HPDE6-E6E7 (cell line): ENCODE measurements around the gene HOMER1.

Source experiments
- DNase-seq: peaks from one replicate; pipeline ENCODE4 v3.0.0; 2011; ENCODE audit warnings: missing footprints; ENCODE audit errors: extremely low spot score

HOMER1 gene

DNA sequence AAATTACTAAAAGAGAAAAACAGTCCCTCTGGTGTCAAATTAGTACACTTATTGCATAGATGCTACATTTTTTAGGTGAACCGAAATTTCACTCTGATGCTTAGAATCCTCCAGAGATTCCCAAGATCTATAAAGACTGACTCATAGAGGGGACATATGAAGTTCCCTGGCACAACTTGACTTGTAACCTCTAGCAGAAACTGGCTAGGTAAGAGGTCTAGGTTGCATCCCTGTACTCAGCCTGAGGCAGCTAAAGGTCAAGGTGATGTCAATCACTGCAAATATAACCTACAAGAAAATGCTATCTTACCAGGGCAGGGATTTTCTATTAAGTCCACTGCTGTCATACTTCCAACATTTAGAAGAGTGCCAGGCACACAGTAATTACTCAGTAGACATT lies 24.2 kb downstream of the HOMER1 start:
- DNase-seq: no peak

DNA sequence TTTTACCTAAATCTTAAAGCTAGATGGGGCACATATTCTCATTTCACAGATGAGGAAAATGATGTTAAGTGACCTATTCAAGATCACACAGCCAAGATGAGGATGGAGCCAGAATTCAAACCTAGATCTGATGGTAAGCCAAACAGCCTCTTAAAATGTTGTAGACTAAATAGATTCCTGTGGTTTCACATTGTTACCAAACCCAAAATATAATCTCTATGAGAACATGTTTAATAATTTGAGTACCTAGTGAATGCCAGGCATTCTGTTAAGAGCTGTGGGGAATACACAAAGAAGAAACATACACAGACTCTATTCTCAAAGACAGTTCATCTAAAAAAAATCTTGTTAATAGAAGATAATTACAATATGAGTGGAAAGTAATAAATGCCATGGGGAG lies 25.2 kb downstream of the HOMER1 start:
- no peak for DNase-seq

DNA sequence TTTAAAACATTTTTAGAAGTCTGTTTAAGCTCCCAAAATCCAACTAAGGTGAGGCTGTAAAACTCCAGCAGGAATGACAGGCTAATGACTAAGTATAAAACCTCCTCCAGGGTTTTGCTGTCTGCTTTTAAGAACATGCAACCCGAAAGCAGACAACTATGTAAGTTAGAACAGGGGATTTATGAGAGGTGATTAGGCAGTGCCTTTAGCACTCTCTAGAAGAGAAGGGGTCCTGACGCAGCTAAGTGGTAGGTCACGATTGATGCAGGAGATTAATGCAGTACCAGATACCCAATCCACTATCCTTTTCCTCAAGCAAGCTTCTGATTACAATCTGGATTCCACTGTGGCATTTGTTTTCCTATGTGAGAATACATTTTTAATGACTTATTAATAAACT lies 25.9 kb downstream of the HOMER1 start:
- no peak for DNase-seq

- DNase-seq: no peak
Observed at GRCh38 chr5:79487251-79487650, 26.7 kb downstream of the HOMER1 start.

DNA sequence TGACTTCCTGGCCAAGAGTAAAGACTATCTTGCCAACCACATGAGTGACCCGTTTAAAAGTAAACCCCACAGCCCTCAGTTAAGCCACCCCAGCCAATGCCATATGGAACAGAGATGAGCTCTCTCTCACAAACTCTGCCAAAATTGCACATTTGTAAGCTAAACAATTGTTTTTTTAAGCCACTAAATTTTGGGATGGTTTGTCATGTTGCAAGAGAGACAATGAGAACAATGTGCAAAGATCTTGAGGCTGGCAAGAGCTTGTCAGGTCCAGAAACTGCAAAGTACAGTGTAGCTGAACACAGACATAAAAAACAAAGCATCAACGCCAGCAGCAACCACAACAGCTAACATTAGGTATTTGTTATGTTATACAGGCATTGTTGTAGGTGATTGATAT lies 27.8 kb downstream of the HOMER1 start:
- DNase-seq: no peak

GRCh38 chr5:79484731-79485130 lies 29.2 kb downstream of the HOMER1 start:
- no peak for DNase-seq

DNA sequence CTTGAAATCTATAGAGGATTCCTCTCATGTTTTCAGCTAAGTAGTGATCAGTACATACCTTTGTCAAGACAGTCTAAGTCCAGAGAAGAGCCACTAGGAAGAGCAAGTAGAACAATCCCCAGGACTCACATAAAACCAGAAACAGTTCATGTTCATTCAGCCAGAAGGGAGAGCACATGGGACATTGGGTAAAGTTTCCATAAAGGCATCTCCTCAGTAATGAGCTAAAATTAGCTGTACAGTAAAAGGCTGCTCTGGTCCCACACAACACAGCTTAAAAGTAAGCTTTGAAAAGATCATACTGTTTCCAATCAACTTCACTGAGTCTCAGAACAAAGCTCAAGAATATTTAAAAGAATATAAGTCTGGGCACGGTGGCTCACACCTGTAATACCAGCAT lies 32.4 kb downstream of the HOMER1 start:
- DNase-seq: no peak

DNA sequence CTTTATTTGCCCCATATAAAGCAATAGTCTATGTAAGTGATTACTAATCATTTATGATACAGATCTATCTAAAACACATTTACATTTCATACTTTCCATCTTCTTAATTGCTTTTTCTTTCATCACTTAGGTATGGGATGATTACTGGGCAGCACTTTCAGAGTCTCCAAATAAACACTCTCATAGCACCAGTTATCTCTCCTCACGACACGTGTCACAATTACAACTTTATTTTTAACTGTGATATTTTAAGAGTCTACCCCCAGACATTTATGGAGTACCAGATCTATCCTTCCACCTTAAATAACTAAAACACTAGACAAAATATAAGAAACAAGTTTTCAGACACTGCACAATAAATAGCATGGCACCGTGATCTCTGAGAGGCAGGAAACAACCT lies 32.9 kb downstream of the HOMER1 start:
- DNase-seq: no peak

GRCh38 chr5:79475152-79475466 lies 38.8 kb downstream of the HOMER1 start:
- no peak for DNase-seq

- no peak for DNase-seq
Observed at GRCh38 chr5:79474367-79475151, 39.4 kb downstream of the HOMER1 start.

GRCh38 chr5:79471556-79471955 lies 42.4 kb downstream of the HOMER1 start:
- no peak for DNase-seq

- peak; percentile 28 for DNase-seq
Observed at GRCh38 chr5:79464695-79465332, 49.1 kb downstream of the HOMER1 start.

GRCh38 chr5:79464278-79464677 lies 49.7 kb downstream of the HOMER1 start:
- DNase-seq: no peak

DNA sequence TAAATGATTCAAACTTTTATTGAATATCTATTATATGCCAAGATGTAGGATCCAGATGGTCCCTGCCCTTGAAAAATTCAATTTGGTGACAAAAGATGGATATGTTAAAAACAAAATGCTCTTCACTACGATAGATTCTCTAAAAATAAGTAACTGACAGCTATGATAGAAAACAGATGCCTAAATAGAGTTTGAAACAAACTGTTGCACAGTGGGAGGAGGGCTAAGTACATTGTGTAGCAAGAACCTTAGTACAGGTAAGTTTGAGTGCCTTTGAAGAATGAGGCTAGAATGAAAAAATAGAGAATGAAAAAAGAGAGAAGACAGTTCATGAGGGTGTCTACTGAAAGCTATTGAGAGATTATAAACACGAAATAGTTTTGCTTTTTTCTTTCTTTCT lies 54.3 kb downstream of the HOMER1 start:
- DNase-seq: no peak

DNA sequence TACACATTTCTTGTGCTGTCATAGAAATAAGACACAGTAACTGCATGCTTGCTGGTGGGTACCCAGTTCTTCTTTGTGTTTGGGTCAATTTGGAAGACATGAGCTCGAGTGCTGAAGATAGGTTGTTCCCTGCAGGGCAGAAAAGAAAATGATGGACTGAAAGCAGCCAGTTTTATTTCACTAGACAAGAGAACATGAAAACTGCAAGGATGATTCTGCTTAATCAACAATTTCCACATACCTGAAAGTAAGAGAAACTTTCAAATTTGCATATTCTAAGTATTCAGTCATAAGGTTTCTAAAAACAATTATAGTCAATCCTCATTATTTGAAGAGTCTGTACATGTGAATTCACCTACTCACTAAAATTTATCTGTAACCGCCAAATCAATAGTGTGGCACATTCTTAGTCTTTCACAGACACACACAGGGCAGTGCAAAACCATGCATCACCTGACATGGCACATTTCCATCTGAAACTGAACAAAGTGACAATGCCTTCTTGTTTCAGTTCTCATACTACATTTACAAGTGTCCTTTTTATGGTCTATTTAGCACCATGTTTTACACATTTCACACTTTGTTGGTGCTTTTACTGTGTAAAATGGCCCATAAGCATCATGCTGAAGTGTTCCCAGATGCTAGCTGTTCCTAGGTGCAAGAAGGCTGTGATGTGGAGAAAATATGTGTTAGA lies 56.9 kb downstream of the HOMER1 start:
- DNase-seq: no peak

- no peak for DNase-seq
Observed at GRCh38 chr5:79456400-79456799, 57.5 kb downstream of the HOMER1 start.

- no peak for DNase-seq
Observed at GRCh38 chr5:79454043-79454442, 59.9 kb downstream of the HOMER1 start.

DNA sequence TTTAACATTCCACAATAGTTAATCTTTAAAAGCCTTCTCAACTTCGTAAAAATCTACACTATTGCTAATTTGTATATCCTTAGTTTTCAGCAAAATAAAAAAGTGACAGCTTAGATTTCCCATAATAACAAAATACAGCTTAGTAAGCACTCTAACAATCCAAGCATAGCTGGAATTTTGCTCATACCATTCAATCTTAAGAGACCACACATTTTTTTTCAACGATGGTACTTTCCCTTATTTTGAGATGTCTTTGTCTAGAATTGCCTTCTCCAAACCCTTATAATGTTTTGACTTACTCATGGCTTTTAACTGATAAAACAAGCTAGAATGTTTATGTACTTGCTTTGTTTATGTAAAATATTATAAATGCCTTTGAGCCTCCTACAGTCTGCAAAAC lies 65.6 kb downstream of the HOMER1 start:
- no peak for DNase-seq

- no peak for DNase-seq
Observed at GRCh38 chr5:79436821-79437220, 77.1 kb downstream of the HOMER1 start.

GRCh38 chr5:79436224-79436623 lies 77.7 kb downstream of the HOMER1 start:
- DNase-seq: no peak

- DNase-seq: no peak
Observed at GRCh38 chr5:79430196-79430595, 83.7 kb downstream of the HOMER1 start.

DNA sequence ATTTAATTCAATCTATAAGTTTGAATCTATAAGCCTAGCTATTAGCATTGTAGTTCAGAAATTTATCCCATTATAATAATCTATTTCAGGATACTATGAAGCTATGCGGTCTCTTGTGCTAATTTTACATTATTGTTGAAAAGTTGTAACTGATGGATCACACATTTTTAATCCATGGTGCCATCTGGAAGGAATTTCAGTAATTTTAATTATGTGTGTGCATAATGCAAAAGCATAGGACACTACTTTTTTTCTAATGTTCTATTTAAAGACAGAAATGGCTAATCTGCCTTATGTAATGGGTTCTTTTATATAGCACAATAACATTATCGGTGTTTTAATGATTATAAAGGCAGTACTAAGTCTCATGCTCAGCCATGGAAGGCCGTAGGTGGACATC lies 90.6 kb downstream of the HOMER1 start:
- no peak for DNase-seq

DNA sequence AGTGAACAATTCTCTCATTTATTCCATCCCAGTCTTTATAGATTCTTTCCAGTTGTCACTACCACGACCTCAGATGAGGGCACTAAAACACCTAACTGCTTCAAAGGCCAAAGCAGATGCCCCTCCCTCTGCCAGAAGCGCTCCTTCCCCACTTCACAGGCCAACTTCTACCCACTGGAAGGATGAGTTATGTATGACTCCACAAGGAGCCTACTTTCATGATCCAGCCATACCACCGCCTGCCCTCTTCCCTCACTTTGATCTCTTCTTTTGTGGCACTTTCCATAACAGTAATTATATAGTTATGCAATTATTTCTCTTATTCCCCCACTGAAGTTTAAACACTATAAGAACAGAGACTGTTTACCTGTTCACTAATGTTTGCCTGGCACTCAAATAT lies 93.7 kb downstream of the HOMER1 start:
- DNase-seq: no peak
